Mesenchymal stem cell (in vitro differentiated cells and primary cell): ENCODE data around the gene MICAL2.

Experiments used
- DNase-seq: peaks from one replicate; pipeline ENCODE4 v3.0.0-alpha.2; 2013
- H2AFZ ChIP-seq: one replicate; pipeline ENCODE4 v1.6.1; 2013; ENCODE audit warnings: low read depth, mild to moderate bottlenecking, control low read depth, inconsistent platforms, low read length, moderate library complexity
- H2AK5ac ChIP-seq: 2 replicates; pipeline ENCODE4 v1.6.1; 2013; ENCODE audit warnings: low read length, moderate library complexity, mild to moderate bottlenecking, inconsistent platforms; ENCODE audit not compliant: severe bottlenecking
- H2BK120ac ChIP-seq: one replicate; pipeline ENCODE4 v1.6.1; 2013; ENCODE audit warnings: low read depth, mild to moderate bottlenecking, inconsistent platforms, low read length, moderate library complexity
- H2BK12ac ChIP-seq, 2 experiments: one replicate each; pipeline ENCODE4 v1.6.1; 2013; ENCODE audit warnings: inconsistent platforms in 2 of 2, low read length in 2 of 2, mild to moderate bottlenecking in 2 of 2, moderate library complexity in 2 of 2, control low read depth in 1 of 2
- H2BK15ac ChIP-seq: one replicate; pipeline ENCODE4 v1.6.1; 2013; ENCODE audit warnings: mild to moderate bottlenecking, low read depth, inconsistent platforms; ENCODE audit not compliant: poor library complexity, severe bottlenecking
- H2BK5ac ChIP-seq: 2 replicates; pipeline ENCODE4 v1.6.1; 2013; ENCODE audit warnings: low read depth, mild to moderate bottlenecking, low read length, control low read depth, inconsistent platforms; ENCODE audit not compliant: poor library complexity, severe bottlenecking
- H3K14ac ChIP-seq, 2 experiments: one replicate each; pipeline ENCODE4 v1.6.1; 2013; ENCODE audit warnings: inconsistent platforms in 2 of 2, low read length in 2 of 2, control low read depth in 1 of 2, mild to moderate bottlenecking in 1 of 2, moderate library complexity in 1 of 2
- H3K18ac ChIP-seq, 2 experiments: one replicate each; pipeline ENCODE4 v1.6.1; 2013; ENCODE audit warnings: inconsistent platforms in 2 of 2, low read length in 2 of 2, control low read depth in 1 of 2, low read depth in 1 of 2, mild to moderate bottlenecking in 1 of 2
- H3K23ac ChIP-seq, 2 experiments: one replicate each; pipeline ENCODE4 v1.6.1; 2013; ENCODE audit warnings: inconsistent platforms in 2 of 2, low read length in 2 of 2, mild to moderate bottlenecking in 2 of 2, moderate library complexity in 2 of 2, control low read depth in 1 of 2
- H3K27ac ChIP-seq: 2 replicates; pipeline ENCODE4 v1.5.1; 2013; ENCODE audit warnings: mild to moderate bottlenecking, moderate library complexity, low read length, control low read depth, inconsistent platforms; ENCODE audit not compliant: poor library complexity, severe bottlenecking
- H3K27me3 ChIP-seq, 2 experiments: 2 replicates each; pipeline versions ENCODE4 v1.6.1 to v1.7.0; 2013; ENCODE audit warnings: low read length in 2 of 2, mild to moderate bottlenecking in 2 of 2, moderate library complexity in 2 of 2, control low read depth in 1 of 2, inconsistent platforms in 1 of 2; ENCODE audit not compliant: control insufficient read depth in 1 of 2, insufficient read depth in 1 of 2
- H3K36me3 ChIP-seq, 2 experiments: 2 replicates each; pipeline versions ENCODE4 v1.6.1 to v1.7.0; 2013; ENCODE audit warnings: low read length in 2 of 2, control low read depth in 1 of 2, inconsistent platforms in 1 of 2, low read depth in 1 of 2, mild to moderate bottlenecking in 1 of 2; ENCODE audit not compliant: insufficient read depth in 2 of 2, control insufficient read depth in 1 of 2
- H3K4ac ChIP-seq, 2 experiments: one replicate each; pipeline ENCODE4 v1.6.1; 2013; ENCODE audit warnings: inconsistent platforms in 2 of 2, low read length in 2 of 2, mild to moderate bottlenecking in 2 of 2, moderate library complexity in 2 of 2, control low read depth in 1 of 2, low read depth in 1 of 2
- H3K4me1 ChIP-seq: 2 replicates; pipeline ENCODE4 v1.6.1; 2013; ENCODE audit warnings: low read depth, low read length, control low read depth; ENCODE audit not compliant: control insufficient read depth, insufficient read depth
- H3K4me2 ChIP-seq: 2 replicates; pipeline ENCODE4 v1.6.1; 2013; ENCODE audit warnings: low read length, mild to moderate bottlenecking, inconsistent platforms; ENCODE audit not compliant: poor library complexity, severe bottlenecking
- H3K4me3 ChIP-seq, 2 experiments: 2 replicates each; pipeline versions ENCODE4 v1.5.1 to v1.7.0; 2013; ENCODE audit warnings: low read length in 2 of 2, mild to moderate bottlenecking in 2 of 2, control low read depth in 1 of 2, low read depth in 1 of 2; ENCODE audit not compliant: insufficient read depth in 1 of 2
- H3K79me1 ChIP-seq: replicated peaks from 2 replicates; pipeline ENCODE4 v1.6.1; 2013; ENCODE audit warnings: mild to moderate bottlenecking, control low read depth, low read length, inconsistent platforms; ENCODE audit not compliant: poor library complexity, severe bottlenecking
- H3K9ac ChIP-seq: 2 replicates; pipeline ENCODE4 v1.7.0; 2013; ENCODE audit warnings: mild to moderate bottlenecking, low read length, moderate library complexity
- H3K9me3 ChIP-seq: 2 replicates; pipeline ENCODE4 v1.7.0; 2013; ENCODE audit warnings: mild to moderate bottlenecking, low read length; ENCODE audit not compliant: control insufficient read depth
- H4K8ac ChIP-seq: one replicate; pipeline ENCODE4 v1.6.1; 2013; ENCODE audit warnings: inconsistent platforms, mild to moderate bottlenecking, low read length, moderate library complexity
- H4K91ac ChIP-seq: one replicate; pipeline ENCODE4 v1.6.1; 2013; ENCODE audit warnings: mild to moderate bottlenecking, low read length, inconsistent platforms
- WGBS: methylation state at CpG from one replicate; pipeline ENCODE4 v1.1.7; 2013; ENCODE audit warnings: mixed read lengths; 5-methylcytosine and 5-hydroxymethylcytosine counted together

MICAL2 gene

DNA sequence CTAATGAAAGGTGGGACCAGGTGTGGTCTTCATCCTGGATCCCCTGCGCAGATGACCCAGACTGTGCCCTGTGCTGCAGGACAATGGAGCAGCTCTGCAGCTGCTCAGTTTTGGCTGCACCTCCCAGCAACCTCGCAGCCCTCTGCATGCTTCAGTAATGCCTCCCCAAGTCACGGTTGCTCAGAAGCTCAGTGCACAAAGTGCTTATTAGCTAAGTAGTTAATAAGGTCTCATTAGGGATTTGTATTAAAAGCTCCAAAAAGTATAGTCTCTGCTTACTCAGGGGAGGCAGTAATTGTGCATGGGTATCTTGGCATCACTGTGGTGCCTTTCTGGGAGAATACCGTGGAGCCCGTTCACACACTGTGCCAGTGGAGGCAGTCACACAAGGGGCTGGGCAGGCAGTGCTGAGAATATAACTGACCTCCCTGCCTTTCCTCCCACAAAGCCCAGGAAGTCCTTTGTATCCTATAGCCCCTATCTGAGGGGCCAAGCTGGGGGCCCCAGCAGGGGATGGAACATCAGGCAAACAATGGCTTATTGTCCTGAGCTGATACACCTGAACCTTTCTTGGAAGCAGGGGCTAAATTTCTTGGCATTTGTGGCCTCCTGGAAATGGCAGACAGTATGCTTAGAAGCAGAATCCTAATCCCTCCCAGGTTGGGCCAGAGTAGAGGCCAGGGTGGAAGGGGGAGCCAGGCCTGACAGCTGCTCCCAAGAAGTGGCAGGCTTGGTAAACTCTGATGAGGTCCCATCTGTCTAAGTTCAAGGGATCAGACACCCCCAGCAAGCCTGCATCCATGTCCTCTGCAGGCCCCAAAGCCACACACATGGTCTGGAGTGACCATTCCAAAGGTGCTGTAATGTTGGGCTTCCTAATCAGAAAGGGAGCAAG lies 141.5 kb downstream of the MICAL2 start:
- no peak overlapping the region for H3K27ac ChIP-seq
- H3K4ac ChIP-seq = no peak overlapping the region
- no peak overlapping the region for H3K9ac ChIP-seq
- no peaks in the 10 kb centered on the region for H3K27me3 ChIP-seq
- WGBS = 92% methylated on average over 5 of the region's 5 CpGs
- H3K4me3 ChIP-seq = no peak overlapping the region
- H3K36me3 ChIP-seq = peaks cover 30 to 70% of the 10 kb centered on the region in 2 experiments
- no peak overlapping the region for H3K4me2 ChIP-seq
- H3K14ac ChIP-seq = no peak overlapping the region
- no peaks in the 10 kb centered on the region for H3K9me3 ChIP-seq
- no peak overlapping the region for H4K91ac ChIP-seq
- H2BK12ac ChIP-seq = no peak overlapping the region
- H2BK5ac ChIP-seq = no peak overlapping the region
- no peak for DNase-seq
- no peak overlapping the region for H3K18ac ChIP-seq
- H4K8ac ChIP-seq = no peak overlapping the region
- H2AFZ ChIP-seq = no peak overlapping the region
- no peak overlapping the region for H2BK15ac ChIP-seq
- H3K23ac ChIP-seq = no peak overlapping the region
- H2AK5ac ChIP-seq = no peak overlapping the region
- peaks cover 7% of the 10 kb centered on the region for H3K4me1 ChIP-seq
- H3K79me1 ChIP-seq = peaks cover 3% of the 10 kb centered on the region
- H2BK120ac ChIP-seq = no peak overlapping the region

GRCh38 chr11:12253843-12254281 lies 143.5 kb downstream of the MICAL2 start:
- H2BK120ac ChIP-seq = no peak overlapping the region
- no peak overlapping the region for H2BK15ac ChIP-seq
- H3K4me1 ChIP-seq = peaks cover 5% of the 10 kb centered on the region
- no peak overlapping the region for H2AK5ac ChIP-seq
- no peaks in the 10 kb centered on the region for H3K27me3 ChIP-seq
- H3K4me3 ChIP-seq = no peak overlapping the region
- H4K91ac ChIP-seq = no peak overlapping the region
- H3K14ac ChIP-seq = no peak overlapping the region
- no peak overlapping the region for H3K4ac ChIP-seq
- peaks cover 3% of the 10 kb centered on the region for H3K79me1 ChIP-seq
- no peak overlapping the region for H3K23ac ChIP-seq
- H2BK5ac ChIP-seq = no peak overlapping the region
- 96% methylated on average over 7 of the region's 7 CpGs for WGBS
- no peak overlapping the region for H3K9ac ChIP-seq
- no peak overlapping the region for H3K18ac ChIP-seq
- H2BK12ac ChIP-seq = no peak overlapping the region
- H3K27ac ChIP-seq = no peak overlapping the region
- H3K36me3 ChIP-seq = peaks cover 43 to 67% of the 10 kb centered on the region in 2 experiments
- H2AFZ ChIP-seq = no peak overlapping the region
- H3K9me3 ChIP-seq = no peaks in the 10 kb centered on the region
- no peak for DNase-seq
- no peak overlapping the region for H3K4me2 ChIP-seq
- no peak overlapping the region for H4K8ac ChIP-seq

- peaks cover 1% of the 10 kb centered on the region for H3K79me1 ChIP-seq
- H3K36me3 ChIP-seq = peaks cover 70 to 71% of the 10 kb centered on the region in 2 experiments
- no peak overlapping the region for H2BK5ac ChIP-seq
- H3K9ac ChIP-seq = peak overlapping the region; percentile 21
- H3K18ac ChIP-seq = no peak overlapping the region
- H2BK12ac ChIP-seq = no peak overlapping the region
- no peak overlapping the region for H4K91ac ChIP-seq
- H3K23ac ChIP-seq = no peak overlapping the region
- no peak overlapping the region for H2AK5ac ChIP-seq
- no peak overlapping the region for H2AFZ ChIP-seq
- H3K14ac ChIP-seq = no peak overlapping the region
- no peak overlapping the region for H3K4me3 ChIP-seq
- H4K8ac ChIP-seq = peak overlapping the region; percentile 12
- no peak overlapping the region for H3K27ac ChIP-seq
- H3K4me1 ChIP-seq = peaks cover 2% of the 10 kb centered on the region
- H2BK120ac ChIP-seq = no peak overlapping the region
- H2BK15ac ChIP-seq = no peak overlapping the region
- DNase-seq = peak; percentile 55
- no peaks in the 10 kb centered on the region for H3K9me3 ChIP-seq
- H3K4me2 ChIP-seq = no peak overlapping the region
- 45% methylated on average over 3 of the region's 3 CpGs for WGBS
- H3K27me3 ChIP-seq = no peaks in the 10 kb centered on the region
- no peak overlapping the region for H3K4ac ChIP-seq
Observed at GRCh38 chr11:12258451-12258850, 148.1 kb downstream of the MICAL2 start.

DNA sequence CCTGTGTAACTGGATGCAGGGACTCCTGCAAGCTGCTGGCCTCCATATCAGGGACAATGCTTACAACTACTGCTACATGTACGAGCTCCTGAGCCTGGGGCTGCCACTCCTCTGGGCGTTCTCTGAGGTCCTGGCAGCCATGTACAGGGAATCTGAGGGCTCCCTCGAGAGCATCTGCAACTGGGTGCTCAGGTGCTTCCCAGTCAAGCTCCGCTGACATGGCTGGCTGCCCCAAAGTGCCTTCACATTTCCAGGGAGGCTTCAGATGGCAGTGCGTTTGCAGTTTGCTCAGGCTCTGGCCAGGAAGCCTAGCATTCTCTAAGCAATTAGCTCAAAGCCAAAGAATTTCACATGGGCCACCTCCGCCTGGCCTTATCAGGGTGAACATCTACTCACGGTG lies 149.6 kb downstream of the MICAL2 start:
- no peak overlapping the region for H2AFZ ChIP-seq
- no peak overlapping the region for H3K9ac ChIP-seq
- H4K8ac ChIP-seq = no peak overlapping the region
- no peaks in the 10 kb centered on the region for H3K9me3 ChIP-seq
- H2BK15ac ChIP-seq = no peak overlapping the region
- H2BK12ac ChIP-seq = no peak overlapping the region
- H4K91ac ChIP-seq = no peak overlapping the region
- no peak overlapping the region for H3K14ac ChIP-seq
- H3K4me1 ChIP-seq = peaks cover 2% of the 10 kb centered on the region
- no peak overlapping the region for H3K18ac ChIP-seq
- no peak overlapping the region for H2BK5ac ChIP-seq
- peaks cover 70 to 84% of the 10 kb centered on the region in 2 experiments for H3K36me3 ChIP-seq
- no peak overlapping the region for H3K4me2 ChIP-seq
- no peak for DNase-seq
- H3K23ac ChIP-seq = no peak overlapping the region
- no peaks in the 10 kb centered on the region for H3K79me1 ChIP-seq
- no peak overlapping the region for H2AK5ac ChIP-seq
- H2BK120ac ChIP-seq = no peak overlapping the region
- WGBS = 92% methylated on average over 5 of the region's 7 CpGs
- H3K4ac ChIP-seq = no peak overlapping the region
- no peaks in the 10 kb centered on the region for H3K27me3 ChIP-seq
- H3K4me3 ChIP-seq = no peak overlapping the region
- no peak overlapping the region for H3K27ac ChIP-seq
